Neural progenitor cell (in vitro differentiated cells): Measurements from ENCODE around the gene NUDT1. TPM values are rescaled to one million over a fixed set of nuclear protein-coding genes. Genes with fewer than 3 reads are reported as not detected.

Experiments
- DNase-seq: peaks from one replicate; pipeline ENCODE4 v3.0.0-alpha.2; 2016; ENCODE audit warnings: low spot score
- H2AFZ ChIP-seq: fragments of 200-600 bp; sonication (generic); replicated peaks from 2 replicates; pipeline ENCODE4 v1.6.1; 2016; ENCODE audit warnings: antibody characterized with exemption
- H3F3A ChIP-seq: fragments of 200-600 bp; sonication (generic); 2 replicates; pipeline ENCODE4 v1.6.1; 2016; ENCODE audit warnings: antibody characterized with exemption, low read depth
- H3K27ac ChIP-seq: fragments of 200-600 bp; sonication (generic); 2 replicates; pipeline ENCODE4 v1.5.1; 2016; ENCODE audit warnings: mild to moderate bottlenecking
- H3K27me3 ChIP-seq: fragments of 200-600 bp; sonication (generic); 2 replicates; pipeline ENCODE4 v1.6.1; 2016; ENCODE audit warnings: mild to moderate bottlenecking, moderate library complexity
- H3K36me3 ChIP-seq: fragments of 200-600 bp; sonication (generic); 2 replicates; pipeline ENCODE4 v1.5.1; 2016
- H3K4me1 ChIP-seq: fragments of 200-600 bp; sonication (generic); 2 replicates; pipeline ENCODE4 v1.6.1; 2016; ENCODE audit warnings: mixed run types
- H3K4me2 ChIP-seq: fragments of 200-600 bp; sonication (generic); 2 replicates; pipeline ENCODE4 v1.6.1; 2016
- H3K4me3 ChIP-seq: fragments of 200-600 bp; sonication (generic); 2 replicates; pipeline ENCODE4 v1.5.1; 2016
- H3K79me2 ChIP-seq: fragments of 200-600 bp; sonication (generic); 2 replicates; pipeline ENCODE4 v1.6.1; 2016; ENCODE audit warnings: low read depth
- H3K9ac ChIP-seq: fragments of 200-600 bp; sonication (generic); 2 replicates; pipeline ENCODE4 v1.6.1; 2016
- H3K9me3 ChIP-seq: fragments of 200-600 bp; sonication (generic); 2 replicates; pipeline ENCODE4 v1.5.1; 2016; ENCODE audit warnings: low read depth
- H4K20me1 ChIP-seq: fragments of 200-600 bp; sonication (generic); 2 replicates; pipeline ENCODE4 v1.6.1; 2016; ENCODE audit warnings: low read depth
- H3K27ac Mint-ChIP-seq: 3 replicates; pipeline ENCODE4 v1.8.0; 2021; ENCODE audit warnings: mixed read lengths
- H3K27me3 Mint-ChIP-seq: 2 replicates; pipeline ENCODE4 v1.8.0; 2022; ENCODE audit warnings: low read depth, mild to moderate bottlenecking, inconsistent platforms, moderate library complexity, mixed read lengths; ENCODE audit not compliant: insufficient read depth
- H3K36me3 Mint-ChIP-seq: 3 replicates; pipeline ENCODE4 v1.8.0; 2021; ENCODE audit warnings: mixed read lengths
- H3K4me1 Mint-ChIP-seq: 3 replicates; pipeline ENCODE4 v1.8.0; 2021; ENCODE audit warnings: mixed read lengths
- H3K4me3 Mint-ChIP-seq: 3 replicates; pipeline ENCODE4 v1.8.0; 2021; ENCODE audit warnings: mild to moderate bottlenecking, moderate library complexity, mixed read lengths
- H3K9me3 Mint-ChIP-seq: 3 replicates; pipeline ENCODE4 v1.8.0; 2020; ENCODE audit warnings: mixed read lengths
- CTCF ChIP-seq: fragments of 200-600 bp; sonication (generic); IDR thresholded peaks from 2 replicates; pipeline ENCODE4 v1.5.1; 2017; ENCODE audit warnings: antibody characterized with exemption, mild to moderate bottlenecking
- EZH2 ChIP-seq: fragments of 200-600 bp; sonication (generic); IDR thresholded peaks from 2 replicates; pipeline ENCODE4 v1.6.1; 2017; ENCODE audit warnings: antibody characterized with exemption, mild to moderate bottlenecking, moderate library complexity
- EZH2phosphoT487 ChIP-seq: fragments of 200-600 bp; sonication (generic); IDR thresholded peaks from 2 replicates; pipeline ENCODE4 v1.6.1; 2017; ENCODE audit warnings: antibody characterized with exemption
- total RNA-seq: library from RNA; depleted of rRNA; stranded (reverse); fragments of >200 nt; gene quantifications from 2 replicates; pipeline ENCODE4 v1.2.3, GENCODE V29; 2015; ENCODE audit warnings: low replicate concordance

NUDT1 gene
- total RNA-seq, 1 donor from 2014 or later, result 29.6 TPM

DNA sequence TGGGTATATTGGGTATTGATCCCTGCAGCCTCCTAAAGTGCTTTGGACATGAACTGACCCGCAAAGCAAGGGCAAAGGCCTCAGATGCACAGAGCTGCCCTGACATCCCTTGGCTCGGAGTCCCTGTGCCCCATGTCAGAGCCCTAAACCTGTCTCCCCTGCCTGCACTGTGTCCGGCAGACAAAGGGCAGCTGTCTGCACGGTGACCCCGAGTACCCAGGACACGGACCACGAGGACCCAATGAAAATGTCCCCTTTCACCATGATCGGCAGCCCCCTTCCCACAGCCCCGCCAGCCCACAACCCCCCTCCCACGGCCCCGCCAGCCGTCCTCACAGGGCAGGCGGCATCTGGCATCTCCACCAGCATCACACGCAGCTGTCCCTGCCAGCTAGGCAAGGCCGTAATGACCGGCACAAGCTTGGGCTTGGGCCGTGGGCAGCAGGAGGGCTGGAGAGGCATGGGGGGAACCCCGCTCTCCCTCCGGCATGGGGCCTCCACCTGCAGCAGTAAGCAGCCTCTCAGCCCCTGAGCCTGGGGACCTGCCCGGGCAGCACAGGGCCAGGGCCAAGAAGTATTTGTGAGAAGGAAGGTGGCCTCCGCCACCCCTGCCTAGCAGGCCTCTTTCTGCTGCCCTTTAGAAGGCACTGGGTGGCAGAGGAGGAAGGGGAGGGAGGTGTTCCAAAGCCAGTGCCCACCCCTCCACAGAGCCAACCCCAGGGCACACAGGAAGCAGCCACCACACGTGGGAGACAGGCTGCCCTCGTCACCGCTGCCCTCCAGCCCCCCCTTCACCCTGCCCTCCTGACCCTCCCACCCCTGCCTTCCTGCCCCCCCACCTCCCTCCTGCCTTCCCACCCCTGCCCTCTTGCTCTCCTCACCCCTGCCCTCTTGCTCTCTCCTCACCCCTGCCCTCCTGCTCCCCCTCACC, 10.1 kb downstream of the NUDT1 start:
- H3K36me3 Mint-ChIP-seq, result peaks cover 10% of the 10 kb centered on the region
- H3K4me1 Mint-ChIP-seq, result peaks cover 11% of the 10 kb centered on the region
- H3K9me3 ChIP-seq, result no peaks in the 10 kb centered on the region
- no peaks in the 10 kb centered on the region for H4K20me1 ChIP-seq
- H3K79me2 ChIP-seq, result no peaks in the 10 kb centered on the region
- TF ChIP-seq EZH2, result no peak
- TF ChIP-seq CTCF, result no peak
- TF ChIP-seq EZH2phosphoT487, result no peak
- H3K36me3 ChIP-seq, result no peaks in the 10 kb centered on the region
- H3K27ac Mint-ChIP-seq, result no peak overlapping the region
- no peak for DNase-seq
- H3K27me3 Mint-ChIP-seq, result peaks cover 10% of the 10 kb centered on the region
- H3K4me3 ChIP-seq, result no peak overlapping the region
- no peak overlapping the region for H3K9ac ChIP-seq
- H2AFZ ChIP-seq, result no peak overlapping the region
- peaks cover 12% of the 10 kb centered on the region for H3F3A ChIP-seq
- no peaks in the 10 kb centered on the region for H3K9me3 Mint-ChIP-seq
- H3K27me3 ChIP-seq, result no peaks in the 10 kb centered on the region
- no peak overlapping the region for H3K4me3 Mint-ChIP-seq
- no peak overlapping the region for H3K4me2 ChIP-seq
- H3K4me1 ChIP-seq, result peaks cover 7% of the 10 kb centered on the region
- H3K27ac ChIP-seq, result no peak overlapping the region

DNA sequence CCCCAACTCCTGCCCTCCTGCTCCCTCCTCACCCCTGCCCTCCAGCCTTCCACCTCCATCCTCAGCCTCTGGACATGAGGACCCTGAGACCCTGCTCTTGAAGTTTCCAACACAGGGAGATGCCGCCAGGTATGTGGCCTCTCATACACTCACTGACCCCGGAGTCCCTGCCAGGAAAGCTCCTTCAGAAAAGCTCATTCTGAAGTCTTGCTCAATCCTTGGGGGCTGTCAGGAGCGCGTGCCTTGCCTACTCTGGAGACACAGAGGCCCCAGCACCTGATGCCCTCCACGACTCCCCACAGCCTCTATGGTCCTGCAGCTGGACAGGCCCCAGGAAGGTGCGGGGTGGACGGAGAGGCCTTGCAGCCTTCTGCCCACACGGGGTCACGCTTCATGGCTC, 11.0 kb downstream of the NUDT1 start:
- Histone ChIP-seq H3K27ac (no peak overlapping the region), H3K79me2 (no peaks in the 10 kb centered on the region), H3F3A (peaks cover 3% of the 10 kb centered on the region), H3K9me3 (no peaks in the 10 kb centered on the region), H3K27me3 (no peaks in the 10 kb centered on the region), H3K4me2 (no peak overlapping the region), H2AFZ (no peak overlapping the region), H3K4me1 (no peaks in the 10 kb centered on the region), H3K9ac (no peak overlapping the region), H4K20me1 (no peaks in the 10 kb centered on the region), H3K4me3 (no peak overlapping the region), H3K36me3 (no peaks in the 10 kb centered on the region)
- TF ChIP-seq EZH2phosphoT487 (no peak), CTCF (no peak)
- no peak for DNase-seq
- Mint-ChIP-seq H3K36me3 (peaks cover 10% of the 10 kb centered on the region), H3K4me3 (no peak overlapping the region), H3K9me3 (no peaks in the 10 kb centered on the region), H3K4me1 (peaks cover 2% of the 10 kb centered on the region), H3K27ac (no peak overlapping the region), H3K27me3 (peaks cover 9% of the 10 kb centered on the region)

DNA sequence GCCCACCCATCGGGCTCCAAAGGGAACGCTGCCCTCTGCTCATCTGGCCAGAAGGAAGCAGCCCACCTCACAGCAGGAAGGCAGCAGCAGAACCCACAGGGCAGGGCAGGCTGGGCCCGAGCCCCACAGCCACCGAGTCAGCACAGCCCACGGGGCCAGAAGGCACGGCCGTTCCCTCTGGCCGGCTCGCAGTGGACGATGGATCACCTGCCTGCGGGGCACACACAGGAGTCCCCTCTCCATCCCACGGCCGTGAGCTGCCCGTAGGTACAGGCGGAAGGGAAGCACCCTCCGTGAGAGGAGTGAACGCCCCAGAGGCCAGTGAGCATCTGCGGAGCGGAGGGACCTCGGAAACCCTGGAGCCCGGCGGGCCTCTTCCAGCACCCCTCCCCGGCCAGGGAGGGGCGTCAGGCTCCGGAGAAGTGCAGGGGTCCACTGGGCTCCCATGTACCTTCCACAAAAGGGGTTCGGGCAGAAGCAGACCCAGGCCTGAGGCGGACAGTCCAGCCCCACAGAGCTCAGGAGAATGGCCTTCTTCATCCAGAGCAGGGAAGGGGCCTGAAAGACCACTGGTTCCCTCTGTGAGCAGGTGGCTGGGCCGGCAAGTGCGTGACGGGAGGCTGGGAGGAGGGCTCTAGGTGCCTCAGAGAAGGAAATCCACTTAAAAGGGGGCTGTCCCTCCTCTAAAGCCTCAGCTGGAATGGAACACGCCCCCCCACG, 11.7 kb downstream of the NUDT1 start:
- Histone ChIP-seq H3K9ac (no peak overlapping the region), H3K27me3 (no peaks in the 10 kb centered on the region), H3K79me2 (no peaks in the 10 kb centered on the region), H3K4me2 (no peak overlapping the region), H3K4me1 (no peaks in the 10 kb centered on the region), H4K20me1 (no peaks in the 10 kb centered on the region), H3K4me3 (no peak overlapping the region), H3K27ac (no peak overlapping the region), H3K9me3 (no peaks in the 10 kb centered on the region), H3K36me3 (no peaks in the 10 kb centered on the region), H2AFZ (no peak overlapping the region), H3F3A (no peaks in the 10 kb centered on the region)
- no peak for DNase-seq
- TF ChIP-seq CTCF (no peak), EZH2 (no peak), EZH2phosphoT487 (no peak)
- Mint-ChIP-seq H3K36me3 (peaks cover 10% of the 10 kb centered on the region), H3K27me3 (peaks cover 7% of the 10 kb centered on the region), H3K9me3 (no peaks in the 10 kb centered on the region), H3K4me1 (no peaks in the 10 kb centered on the region), H3K27ac (no peak overlapping the region), H3K4me3 (no peak overlapping the region)
